ENCODE data around the gene PPM1M. TPM values are rescaled to one million over a fixed set of nuclear protein-coding genes. Genes with fewer than 3 reads are reported as not detected.

PPM1M gene
- total RNA-seq, 2 donors from 2014 or later = 22.4 to 33.2 TPM

DNA sequence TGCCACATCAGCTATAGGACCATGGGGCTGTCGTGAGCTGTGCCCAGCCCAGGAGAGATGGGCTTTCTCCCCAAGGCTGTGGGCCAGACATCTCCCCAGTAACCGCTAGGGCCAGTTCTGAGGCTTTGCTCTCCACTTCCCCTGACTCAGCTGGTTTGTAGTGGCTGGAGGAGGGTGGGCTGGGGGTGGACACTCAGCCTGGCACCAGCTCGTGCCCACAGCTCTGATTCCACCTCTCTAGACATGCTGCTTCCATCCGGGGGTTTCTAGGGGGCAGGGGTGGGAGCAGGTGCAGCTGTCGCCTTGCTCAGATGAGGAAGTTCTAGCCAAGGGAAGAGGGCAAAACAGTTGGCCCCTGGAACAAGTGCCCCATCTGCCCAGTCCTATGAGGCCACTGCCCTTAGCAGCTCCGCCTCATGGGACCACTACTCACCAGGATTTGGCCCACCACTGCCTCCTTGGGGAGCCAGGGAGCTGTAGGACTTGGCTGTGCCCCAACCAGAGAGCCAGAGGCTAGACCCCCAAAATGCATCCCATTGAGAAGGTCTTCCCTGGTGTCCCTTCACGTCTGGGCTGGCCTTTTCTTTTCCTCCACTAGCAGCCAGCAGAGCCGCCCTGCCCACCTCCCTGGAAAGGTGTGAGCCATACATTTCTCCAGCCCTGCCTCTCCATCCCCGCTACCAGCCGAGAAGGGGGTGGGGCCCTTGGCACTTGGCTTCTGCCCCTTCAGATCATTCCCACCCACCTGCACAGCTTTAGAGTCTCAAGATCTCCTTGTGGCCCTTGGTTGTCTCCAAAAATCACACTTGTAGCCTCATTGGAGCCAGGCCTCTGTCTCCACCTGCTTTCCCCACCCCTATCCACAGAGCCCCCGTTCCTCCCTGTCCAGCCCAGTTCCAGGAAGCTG, 51.9 kb downstream of the PPM1M start:
- no peak overlapping the region for H3K4me3 ChIP-seq
- H3K36me3 ChIP-seq = no peaks in the 10 kb centered on the region
- no peaks in the 10 kb centered on the region for H3K9me3 ChIP-seq
- TF ChIP-seq POLR2AphosphoS5 (IDR thresholded peaks at IDR 0.05) (no peak), POLR2A (IDR thresholded peaks at IDR 0.05) (no peak)
- TF ChIP-seq, protein P1, sequence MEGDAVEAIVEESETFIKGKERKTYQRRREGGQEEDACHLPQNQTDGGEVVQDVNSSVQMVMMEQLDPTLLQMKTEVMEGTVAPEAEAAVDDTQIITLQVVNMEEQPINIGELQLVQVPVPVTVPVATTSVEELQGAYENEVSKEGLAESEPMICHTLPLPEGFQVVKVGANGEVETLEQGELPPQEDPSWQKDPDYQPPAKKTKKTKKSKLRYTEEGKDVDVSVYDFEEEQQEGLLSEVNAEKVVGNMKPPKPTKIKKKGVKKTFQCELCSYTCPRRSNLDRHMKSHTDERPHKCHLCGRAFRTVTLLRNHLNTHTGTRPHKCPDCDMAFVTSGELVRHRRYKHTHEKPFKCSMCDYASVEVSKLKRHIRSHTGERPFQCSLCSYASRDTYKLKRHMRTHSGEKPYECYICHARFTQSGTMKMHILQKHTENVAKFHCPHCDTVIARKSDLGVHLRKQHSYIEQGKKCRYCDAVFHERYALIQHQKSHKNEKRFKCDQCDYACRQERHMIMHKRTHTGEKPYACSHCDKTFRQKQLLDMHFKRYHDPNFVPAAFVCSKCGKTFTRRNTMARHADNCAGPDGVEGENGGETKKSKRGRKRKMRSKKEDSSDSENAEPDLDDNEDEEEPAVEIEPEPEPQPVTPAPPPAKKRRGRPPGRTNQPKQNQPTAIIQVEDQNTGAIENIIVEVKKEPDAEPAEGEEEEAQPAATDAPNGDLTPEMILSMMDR (IDR thresholded peaks at IDR 0.05) = no peak
- no peaks in the 10 kb centered on the region for H3K4me1 ChIP-seq (replicated peaks)
- no peak for DNase-seq (ENCODE audit: low spot score)
- H3K27ac ChIP-seq = no peak overlapping the region
- H3K27me3 ChIP-seq (replicated peaks; ENCODE audit: insufficient read depth) = no peaks in the 10 kb centered on the region
- intact Hi-C loops (cut with DNase I) = no loop called here
- 61% methylated on average over 9 of the region's 11 CpGs for WGBS

DNA sequence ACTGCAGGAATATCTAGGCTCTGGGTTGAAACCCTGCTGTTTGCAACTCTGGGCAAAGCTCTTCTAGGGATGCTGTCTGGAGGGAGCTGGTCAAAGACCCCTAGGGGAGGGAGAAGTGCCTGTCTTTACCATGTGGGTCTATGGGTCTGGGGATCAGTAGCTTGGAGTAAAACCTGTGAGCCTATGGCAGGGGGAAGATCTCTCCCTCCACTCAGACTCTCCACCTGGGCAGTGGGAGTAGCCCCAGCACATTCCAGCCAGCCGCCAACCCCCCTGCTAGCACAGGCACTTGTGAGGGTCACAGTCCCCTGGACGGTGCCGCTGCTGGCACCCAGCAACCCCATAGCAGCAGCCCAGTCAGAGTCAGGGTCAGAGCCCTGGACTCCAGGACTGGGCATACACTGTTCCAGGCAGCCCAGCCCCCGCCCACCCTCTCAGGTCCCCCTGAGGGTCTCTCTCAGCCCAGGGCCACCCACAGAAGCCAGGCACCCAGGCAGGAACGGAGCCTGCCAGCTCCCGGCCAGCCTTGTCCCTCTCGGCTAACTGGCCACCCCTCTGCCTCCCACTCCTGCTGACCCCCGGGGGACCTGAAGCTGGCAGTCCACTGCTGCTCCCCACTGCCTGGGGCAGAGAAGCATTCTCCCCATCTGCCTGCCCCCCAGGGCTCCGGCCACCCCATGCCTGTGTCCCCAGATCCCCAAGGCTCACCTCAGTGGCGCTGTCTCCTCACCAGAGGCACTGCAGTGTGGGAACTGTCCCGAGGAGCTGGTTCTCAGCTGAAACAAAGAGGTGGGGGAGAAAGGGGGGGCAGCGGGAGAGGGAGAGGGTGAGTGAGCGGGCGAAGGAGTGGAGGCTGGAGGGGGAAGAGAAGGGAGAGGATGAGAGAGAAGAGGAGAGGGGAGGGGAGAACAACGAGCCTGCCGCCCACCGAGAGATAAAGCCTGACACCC, 52.9 kb downstream of the PPM1M start:
- no peak overlapping the region for H3K27ac ChIP-seq
- intact Hi-C loops (cut with DNase I) = no loop called here
- no peaks in the 10 kb centered on the region for H3K4me1 ChIP-seq (replicated peaks)
- DNase-seq (ENCODE audit: low spot score) = no peak
- WGBS = 18% methylated on average over 17 of the region's 17 CpGs
- no peaks in the 10 kb centered on the region for H3K9me3 ChIP-seq
- no peak overlapping the region for H3K4me3 ChIP-seq
- H3K27me3 ChIP-seq (replicated peaks; ENCODE audit: insufficient read depth) = no peaks in the 10 kb centered on the region
- TF ChIP-seq, protein P1 (IDR thresholded peaks at IDR 0.05) = no peak
- TF ChIP-seq POLR2AphosphoS5 (IDR thresholded peaks at IDR 0.05) (no peak), POLR2A (IDR thresholded peaks at IDR 0.05) (no peak)
- no peaks in the 10 kb centered on the region for H3K36me3 ChIP-seq

DNA sequence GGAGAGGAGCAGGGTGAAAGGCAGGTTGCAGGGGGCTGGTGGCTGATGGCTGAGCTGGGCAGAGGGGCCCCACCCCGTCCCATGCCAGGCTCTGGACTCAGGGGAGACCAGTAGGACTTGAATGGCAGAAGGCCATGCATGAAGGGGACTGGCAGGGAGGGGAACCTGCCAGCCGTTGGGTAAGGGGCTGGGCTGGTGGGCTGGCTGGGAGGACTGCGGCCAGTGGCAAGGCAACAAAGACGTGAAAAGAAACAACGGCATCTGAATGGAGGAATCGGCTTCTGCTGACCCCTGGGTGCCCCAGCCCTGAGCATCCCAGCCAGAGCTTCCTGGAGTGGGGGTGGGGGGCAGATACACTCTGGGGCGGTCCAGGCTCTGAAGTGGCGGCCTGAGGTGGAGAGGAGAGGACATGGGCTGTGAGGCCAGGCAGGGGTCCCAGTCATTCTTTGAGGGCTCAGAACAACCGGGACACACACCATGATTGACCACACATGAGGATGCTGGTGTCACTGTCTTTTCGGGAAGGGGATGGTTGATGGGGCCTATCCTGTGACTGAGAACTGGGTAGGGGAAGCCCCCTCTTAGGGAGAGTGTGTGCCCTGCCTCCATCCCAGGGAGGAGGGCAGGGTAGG, 53.8 kb downstream of the PPM1M start:
- Histone ChIP-seq H3K27ac (no peak overlapping the region), H3K27me3 (replicated peaks; ENCODE audit: insufficient read depth) (no peaks in the 10 kb centered on the region), H3K9me3 (no peaks in the 10 kb centered on the region), H3K36me3 (no peaks in the 10 kb centered on the region), H3K4me3 (no peak overlapping the region), H3K4me1 (replicated peaks) (no peaks in the 10 kb centered on the region)
- 59% methylated on average over 10 of the region's 10 CpGs for WGBS
- TF ChIP-seq, protein P1 (IDR thresholded peaks at IDR 0.05) = no peak
- no peak for TF ChIP-seq POLR2AphosphoS5 (IDR thresholded peaks at IDR 0.05)
- no peak for TF ChIP-seq POLR2A (IDR thresholded peaks at IDR 0.05)
- no peak for DNase-seq (ENCODE audit: low spot score)
- intact Hi-C loops (cut with DNase I) = no loop called here

MicroRNAs encoded within 50 kb of the gene (microRNA counts, 767-probe panel; counts per million panel counts)
- microRNA hsa-let-7g-5p = 7,184 to 7,589 counts per million in 2 donors

Small RNAs within 50 kb of the gene (microRNA-seq; reads per million reads assigned to microRNA genes)
- gene MIR135A1 (not detected), gene MIRLET7G (218,727 reads per million, percentile 100 among the genes with 10 or more reads in this experiment)

Small RNAs within 50 kb of the gene (small RNA-seq; reads per million reads assigned to genes)
- gene MIR135A1 = 0 to 0.50 reads per million in 2 donors
- gene MIRLET7G = 1,427 to 1,643 reads per million in 2 donors

Other genes starting within 250 kb of the PPM1M start
- gene RPL29, start 249.9 kb upstream of the PPM1M start, total RNA-seq = 1,000 to 10,000 TPM; 1,249 to 2,015 TPM
- 10 to 100 TPM in 1 of 2 donors, 1 to 10 TPM in 1; 9.1 to 34.0 TPM for gene DUSP7, start 189.2 kb upstream of the PPM1M start, total RNA-seq
- 1 to 10 TPM; 2.5 to 5.3 TPM for gene POC1A, start 91.3 kb upstream of the PPM1M start, total RNA-seq
- gene ALAS1, start 47.6 kb upstream of the PPM1M start, total RNA-seq = 10 to 100 TPM; 39.8 to 58.8 TPM
- gene TLR9, start 20.1 kb upstream of the PPM1M start, total RNA-seq = under 1 TPM in 1 of 2 donors, not detected in 1; 0.17 TPM
- 10 to 100 TPM; 60.9 to 65.5 TPM for gene TWF2, start 6.6 kb upstream of the PPM1M start, total RNA-seq
- gene WDR82, start 32.9 kb downstream of the PPM1M start, total RNA-seq = 10 to 100 TPM; 52.4 to 86.9 TPM
- 10 to 100 TPM in 1 of 2 donors, 1 to 10 TPM in 1; 7.3 to 12.2 TPM for gene GLYCTK, start 42.1 kb downstream of the PPM1M start, total RNA-seq
- gene DNAH1, start 70.6 kb downstream of the PPM1M start, total RNA-seq = 10 to 100 TPM in 1 of 2 donors, 1 to 10 TPM in 1; 5.6 to 18.7 TPM
- 100 to 1,000 TPM in 1 of 2 donors, 10 to 100 TPM in 1; 70.1 to 107 TPM for gene BAP1, start 164.2 kb downstream of the PPM1M start, total RNA-seq
- gene PHF7, start 164.9 kb downstream of the PPM1M start, total RNA-seq = 100 to 1,000 TPM in 1 of 2 donors, 1 to 10 TPM in 1; 6.4 to 176 TPM
- gene SEMA3G, start 199.3 kb downstream of the PPM1M start, total RNA-seq = 1 to 10 TPM; 3.5 to 7.6 TPM
- 100 to 1,000 TPM in 1 of 2 donors, 1 to 10 TPM in 1; 2.7 to 109 TPM for gene TNNC1, start 208.3 kb downstream of the PPM1M start, total RNA-seq
- 100 to 1,000 TPM; 107 to 277 TPM for gene NISCH, start 209.8 kb downstream of the PPM1M start, total RNA-seq
- 10 to 100 TPM; 21.8 to 68.6 TPM for gene STAB1, start 249.6 kb downstream of the PPM1M start, total RNA-seq

Data from prostate gland (tissue), 2 donors.